HG03460 (cell line): Measurements from ENCODE around the gene SKI.
"Not testable (repeated sequence)": the region's sequence is repeated elsewhere in the genome, so short reads cannot be mapped to it uniquely, and the experiment has no call there.

ENCODE experiments used
- ATAC-seq: cut with Tn5 transposase; IDR thresholded peaks from one replicate; pipeline ENCODE4 v1.9.1; 2021; ENCODE audit not compliant: unreplicated experiment

Gene SKI

DNA sequence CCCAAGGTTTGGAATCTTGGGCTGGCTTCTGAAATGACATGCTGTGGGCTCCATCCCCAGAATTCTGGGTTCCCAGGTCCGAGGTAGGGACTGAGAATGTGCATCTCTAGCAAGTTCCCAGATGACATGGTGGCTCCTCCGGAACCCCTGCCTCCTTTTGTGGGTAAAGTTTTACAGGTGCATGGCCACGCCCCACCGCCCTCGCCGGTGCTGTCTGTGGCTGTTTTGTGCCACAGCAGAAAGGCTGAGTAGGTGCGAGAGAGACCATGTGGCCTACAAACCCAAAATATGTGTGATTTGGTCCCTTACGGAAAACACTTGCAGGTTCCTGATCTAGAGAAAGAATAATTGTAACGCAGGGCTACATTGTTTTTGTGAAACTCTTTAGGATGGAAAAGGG is 30.9 kb downstream of the SKI start:
- ATAC-seq, result no peak

DNA sequence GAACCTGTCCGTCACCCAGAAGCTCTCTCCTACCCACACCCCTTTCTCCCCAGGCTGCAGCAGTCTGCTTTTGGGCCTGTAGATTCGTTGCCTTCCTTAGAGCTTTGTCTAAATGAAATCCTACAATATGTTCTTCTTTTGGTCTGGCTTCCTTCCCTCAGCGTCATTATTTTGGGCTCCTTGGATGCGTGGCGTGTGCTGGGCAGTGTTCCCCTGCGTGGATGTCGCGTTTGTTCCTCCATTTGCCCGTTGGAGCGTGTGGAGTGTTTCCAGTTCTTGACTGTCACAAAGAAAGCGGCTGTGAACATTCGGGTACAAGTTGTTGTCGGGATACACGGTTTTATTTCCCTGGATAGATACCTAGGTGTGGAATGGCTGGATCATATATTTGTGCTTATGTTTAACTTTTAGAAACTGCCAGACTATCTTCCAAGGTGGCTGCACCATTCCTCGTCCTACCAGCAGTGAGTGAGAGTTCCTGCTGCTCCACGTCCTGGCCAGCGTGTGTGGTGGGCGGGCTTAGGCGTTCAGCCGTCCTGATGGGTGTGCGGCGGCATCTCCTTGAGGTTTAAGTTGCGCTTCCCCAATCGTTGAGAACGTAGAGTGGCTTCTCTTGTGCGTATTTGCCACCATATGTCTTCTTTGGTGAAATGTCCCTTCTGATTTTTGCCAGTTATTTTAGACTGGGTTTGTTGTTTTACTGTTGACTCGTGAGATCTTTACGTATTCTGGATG is 31.7 kb downstream of the SKI start:
- ATAC-seq, result no peak

DNA sequence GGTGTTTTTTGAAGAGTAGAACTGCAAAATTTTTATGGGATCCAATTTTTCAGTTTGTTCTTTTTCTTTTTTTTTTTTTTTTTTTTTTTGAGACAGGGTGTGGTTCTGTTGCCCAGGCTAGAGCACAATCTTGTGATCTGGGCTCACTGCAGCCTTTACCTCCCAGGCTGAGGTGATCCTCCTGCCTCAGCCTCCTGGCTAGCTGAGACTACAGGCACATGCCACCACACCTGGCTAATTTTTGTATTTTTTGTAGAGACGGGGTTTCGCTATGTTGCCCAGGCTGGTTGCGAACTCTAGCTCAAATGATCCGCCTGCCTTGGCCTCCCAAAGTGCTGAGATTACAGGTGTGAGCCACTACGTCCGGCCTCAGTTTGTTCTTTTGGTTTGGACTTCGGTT is 32.4 kb downstream of the SKI start:
- not testable (repeated sequence) for ATAC-seq

DNA sequence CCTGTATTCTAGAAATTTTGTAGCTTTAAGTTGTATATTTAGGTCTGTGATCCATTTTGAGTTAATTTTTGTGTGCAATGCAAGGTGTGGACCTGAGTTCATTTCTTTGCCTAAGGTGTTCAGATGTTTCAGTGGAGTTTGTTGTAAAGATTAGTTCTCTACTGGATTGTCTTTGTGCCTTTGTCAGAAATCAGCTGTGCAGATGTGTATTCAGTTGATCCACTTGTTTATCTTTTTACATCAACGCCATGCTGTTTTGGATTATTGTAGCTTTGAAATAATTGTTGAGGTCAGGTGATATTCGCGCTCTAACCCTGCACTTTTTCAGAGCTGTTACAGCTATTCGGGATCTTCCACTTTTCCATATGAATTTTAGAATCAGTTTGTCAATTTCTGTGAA is 32.8 kb downstream of the SKI start:
- ATAC-seq, result no peak

DNA sequence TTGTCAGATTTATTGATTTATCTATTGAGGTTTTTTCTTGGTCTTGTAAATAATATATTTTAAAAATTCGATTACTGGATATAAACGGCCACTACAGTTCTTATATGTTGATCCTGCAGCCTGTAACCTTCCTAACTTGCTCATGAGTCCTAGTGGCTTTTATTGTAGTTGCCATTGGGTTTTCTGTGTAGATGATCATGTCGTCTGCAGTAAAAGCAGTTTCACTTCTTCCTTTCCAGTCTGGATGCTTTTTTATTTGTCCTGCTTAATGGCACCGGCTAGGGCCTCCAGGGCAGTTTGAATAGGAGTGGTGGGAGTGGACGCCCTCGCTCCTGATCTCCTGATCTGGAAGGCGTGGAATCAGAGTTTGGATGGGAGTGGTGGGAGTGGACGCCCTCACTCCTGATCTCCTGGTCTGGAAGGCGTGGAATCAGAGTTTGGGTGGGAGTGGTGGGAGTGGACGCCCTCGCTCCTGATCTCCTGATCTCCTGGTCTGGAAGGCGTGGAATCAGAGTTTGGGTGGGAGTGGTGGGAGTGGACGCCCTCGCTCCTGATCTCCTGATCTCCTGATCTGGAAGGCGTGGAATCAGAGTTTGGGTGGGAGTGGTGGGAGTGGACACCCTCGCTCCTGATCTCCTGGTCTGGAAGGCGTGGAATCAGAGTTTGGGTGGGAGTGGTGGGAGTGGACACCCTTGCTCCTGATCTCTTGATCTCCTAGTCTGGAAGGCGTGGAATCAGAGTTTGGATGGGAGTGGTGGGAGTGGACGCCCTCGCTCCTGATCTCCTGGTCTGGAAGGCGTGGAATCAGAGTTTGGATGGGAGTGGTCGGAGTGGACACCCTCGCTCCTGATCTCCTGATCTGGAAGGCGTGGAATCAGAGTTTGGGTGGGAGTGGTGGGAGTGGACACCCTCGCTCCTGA is 33.6 kb downstream of the SKI start:
- not testable (repeated sequence) for ATAC-seq

DNA sequence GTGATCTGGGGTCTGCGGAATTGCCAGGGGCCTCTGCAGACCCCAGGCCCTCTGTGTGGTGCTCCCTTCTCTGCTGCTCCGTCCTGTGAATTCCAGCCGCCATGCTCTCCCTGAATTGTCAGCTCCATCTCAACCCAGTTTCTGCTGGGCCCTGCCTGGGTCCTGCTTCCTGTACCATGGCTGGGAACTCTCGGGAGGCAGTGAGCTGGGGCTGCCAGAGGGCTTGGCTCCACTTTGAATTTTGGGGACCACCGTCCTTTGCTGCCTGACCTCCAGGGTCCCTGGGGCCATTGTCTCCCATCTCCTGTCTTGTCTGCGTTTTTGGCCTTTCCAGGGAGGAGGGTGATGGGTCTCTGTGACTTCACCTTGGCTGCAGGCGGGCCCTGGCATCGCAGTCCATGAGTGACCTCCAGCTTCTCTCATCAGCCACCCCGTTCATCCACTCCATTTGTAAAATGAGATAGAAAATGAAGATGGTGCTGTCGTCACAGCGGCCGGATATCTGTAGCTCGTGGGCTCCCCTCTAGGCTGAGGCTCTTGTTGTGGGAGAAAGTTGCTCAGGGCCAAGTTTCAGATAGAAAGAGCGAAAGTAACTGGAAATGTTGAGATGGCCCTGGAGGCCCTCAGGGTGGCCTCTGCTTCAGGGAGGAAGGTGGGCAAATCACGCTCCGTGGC is 38.3 kb downstream of the SKI start:
- ATAC-seq, result no peak

DNA sequence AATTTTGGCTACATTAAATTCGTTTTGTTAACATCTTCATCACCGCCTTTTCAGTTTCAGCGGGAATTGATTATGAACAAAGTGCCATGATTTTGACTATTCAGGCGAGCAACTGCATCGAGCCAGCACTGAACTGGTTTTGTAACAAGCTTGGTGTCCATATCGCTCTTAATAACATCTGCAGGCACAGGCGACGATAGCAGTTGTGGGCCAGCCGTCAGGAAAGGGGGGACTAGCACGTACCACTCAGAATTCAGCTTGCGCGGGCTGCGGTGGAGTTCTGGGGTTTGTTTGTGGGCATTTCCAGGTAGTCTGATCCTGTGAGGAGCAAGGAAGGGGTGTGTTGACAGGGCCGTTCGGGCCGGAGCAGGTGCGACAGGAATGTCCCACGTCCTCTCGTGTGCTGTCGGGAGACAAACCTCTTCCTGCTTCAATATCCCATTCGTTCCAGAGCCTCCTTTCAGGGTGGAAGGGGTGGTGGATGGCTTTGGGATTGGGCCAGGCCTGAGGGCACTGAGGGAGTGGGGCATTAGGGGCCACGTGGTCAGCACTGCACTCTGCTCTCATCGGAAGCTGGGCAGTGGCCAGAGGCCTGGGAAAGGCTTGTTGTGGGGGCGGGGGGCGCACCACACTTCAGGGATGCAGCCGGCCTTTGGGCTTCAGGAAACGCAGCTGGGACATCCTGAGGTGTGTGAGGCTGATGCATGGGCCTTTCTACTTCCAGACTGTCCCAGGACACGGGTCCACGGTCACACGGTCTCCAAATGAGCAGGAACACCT is 39.1 kb downstream of the SKI start:
- no peak for ATAC-seq

DNA sequence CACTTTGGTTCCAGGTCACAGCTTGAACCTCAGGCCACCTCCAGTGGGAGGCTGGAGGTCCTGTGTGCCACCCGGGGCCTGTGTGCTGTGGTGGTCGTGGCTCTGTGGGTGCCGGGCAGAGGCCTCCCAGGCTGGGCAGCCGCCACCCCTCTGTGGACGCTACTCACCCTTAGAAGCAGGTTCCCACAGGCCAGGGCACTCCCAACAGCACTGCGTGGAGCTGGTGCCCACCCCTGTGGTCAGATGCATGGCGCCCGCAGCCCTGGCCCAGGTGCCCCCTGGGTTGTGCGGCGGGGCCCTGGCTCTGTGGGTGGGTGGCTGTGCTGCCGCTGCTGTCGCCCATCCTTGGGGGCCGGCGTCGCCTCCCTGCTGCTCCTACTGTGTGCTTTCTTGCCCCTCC is 39.7 kb downstream of the SKI start:
- ATAC-seq, result no peak

DNA sequence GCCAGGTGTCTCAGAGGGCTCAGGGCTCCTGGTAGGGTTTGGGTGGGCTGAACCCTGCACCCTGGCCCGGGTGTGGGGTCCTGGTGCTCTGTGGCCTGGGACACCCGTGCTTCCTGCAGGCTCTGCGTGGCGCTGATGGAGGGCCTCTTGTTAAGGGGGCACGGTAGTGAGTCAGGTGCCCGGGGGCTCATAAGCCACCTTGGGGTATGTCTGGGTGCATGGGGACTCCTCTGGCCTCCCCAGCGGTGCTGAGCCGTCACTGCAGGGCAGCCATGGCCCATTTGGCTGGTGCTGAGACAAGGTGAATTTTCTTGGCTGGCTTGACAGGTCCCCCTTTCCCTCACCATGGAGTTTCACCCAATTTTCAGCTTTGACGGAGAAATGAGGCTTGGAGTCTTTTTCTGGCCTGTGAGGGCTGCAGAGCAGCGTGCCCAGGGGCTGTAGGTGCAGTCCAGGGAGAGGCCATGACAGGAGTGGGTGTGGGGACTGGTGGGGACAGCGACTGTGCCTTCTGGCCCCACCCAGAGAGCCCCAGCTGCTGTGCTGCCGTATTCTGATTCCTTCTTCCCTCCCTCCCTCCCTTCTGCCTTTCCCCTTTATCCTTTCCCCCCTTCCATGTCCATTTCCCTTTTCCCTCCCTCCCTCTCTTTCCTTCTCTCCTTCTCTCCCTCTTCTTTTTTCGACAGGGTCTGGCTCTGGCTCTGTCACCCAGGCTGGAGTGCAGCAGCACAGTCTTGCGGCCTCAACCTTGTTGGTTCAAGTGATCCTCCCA is 40.4 kb downstream of the SKI start:
- no peak for ATAC-seq

DNA sequence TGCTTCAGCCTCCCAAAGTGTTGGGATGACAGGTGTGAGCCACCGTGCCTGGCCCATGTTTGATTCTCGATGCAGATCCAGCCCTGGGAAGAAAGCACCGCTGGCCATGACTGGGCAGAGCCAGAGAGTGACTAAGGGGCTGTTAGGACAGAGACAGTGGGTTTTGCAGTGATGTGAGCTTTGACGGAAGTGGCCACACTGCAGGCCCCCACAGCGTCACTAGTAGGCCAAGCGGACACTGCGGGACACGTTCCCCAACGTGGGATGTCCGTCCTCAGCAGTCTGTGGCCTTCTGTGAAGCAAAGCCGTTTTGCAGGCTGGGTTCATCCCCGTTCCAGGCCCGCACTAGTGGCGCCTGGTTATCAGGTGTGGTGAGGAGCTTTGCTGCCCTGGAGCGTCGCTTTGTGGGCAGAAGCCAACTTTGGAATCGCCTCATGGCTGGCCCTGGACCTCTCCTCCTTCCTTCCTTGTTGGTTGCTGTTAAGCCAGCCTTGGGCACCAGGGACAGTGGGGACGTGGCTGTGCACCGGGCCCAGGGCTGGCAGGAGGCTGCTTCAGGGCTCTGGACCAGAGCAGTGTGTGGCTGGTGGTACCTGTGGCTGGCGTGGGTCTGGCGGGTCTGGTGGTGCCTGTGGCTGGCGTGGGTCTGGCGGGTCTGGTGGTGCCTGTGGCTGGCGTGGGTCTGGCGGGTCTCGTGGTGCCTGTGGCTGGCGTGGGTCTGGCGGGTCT is 41.2 kb downstream of the SKI start:
- ATAC-seq, result no peak

DNA sequence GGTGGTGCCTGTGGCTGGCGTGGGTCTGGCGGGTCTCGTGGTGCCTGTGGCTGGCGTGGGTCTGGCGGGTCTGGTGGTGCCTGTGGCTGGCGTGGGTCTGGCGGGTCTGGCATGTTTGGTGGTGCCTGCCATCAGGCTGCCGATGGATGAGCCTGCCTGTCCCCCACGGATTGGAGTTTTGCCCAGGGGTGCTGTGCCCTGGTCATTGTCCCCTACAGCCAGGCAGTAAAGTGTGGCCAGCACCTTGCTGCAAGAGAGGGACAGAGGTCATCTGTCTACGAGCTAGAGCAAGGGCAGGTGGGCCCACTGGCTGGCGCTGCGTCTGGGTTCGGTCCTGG is 41.8 kb downstream of the SKI start:
- no peak for ATAC-seq

DNA sequence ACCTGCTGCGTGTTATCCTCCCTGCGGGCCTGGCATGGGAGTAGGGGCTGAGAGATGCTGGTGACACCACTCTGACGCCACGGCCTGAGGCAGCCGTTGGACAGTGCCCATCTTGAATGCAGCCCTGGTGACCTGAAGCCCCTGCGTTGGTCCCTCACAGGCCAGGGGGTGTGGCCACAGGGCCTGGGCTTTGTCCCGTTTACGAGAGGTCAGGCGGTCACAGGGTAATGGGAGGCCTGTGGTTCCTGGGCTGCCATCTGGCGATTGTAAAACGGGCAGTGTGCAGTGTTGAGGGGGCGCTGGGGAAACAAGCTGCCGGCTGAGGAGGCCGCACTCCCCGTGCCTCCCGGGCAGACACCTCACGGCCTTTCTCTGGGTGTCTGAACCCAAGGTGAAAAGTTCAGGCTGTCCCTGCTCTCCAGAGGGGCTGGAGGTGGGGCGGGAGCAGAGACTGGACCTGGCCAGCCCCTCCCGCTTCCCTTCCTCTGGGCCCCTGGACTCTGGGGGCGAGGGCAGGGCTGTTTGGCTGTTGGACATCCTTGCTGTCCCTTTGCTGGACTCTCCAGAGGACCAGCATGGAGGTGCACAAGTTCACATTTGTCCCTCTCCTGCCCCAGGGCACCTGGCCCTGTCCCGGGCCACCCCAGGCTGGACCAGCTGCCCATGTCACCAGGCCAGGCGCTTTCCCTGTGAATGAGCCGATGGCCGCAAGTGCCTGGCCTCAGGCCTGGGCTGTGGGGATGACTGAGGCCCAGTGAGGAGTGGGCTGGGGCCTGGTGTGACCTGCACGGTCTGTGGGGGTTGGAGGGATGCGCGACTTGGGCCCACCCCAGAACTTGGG is 42.4 kb downstream of the SKI start:
- no peak for ATAC-seq

DNA sequence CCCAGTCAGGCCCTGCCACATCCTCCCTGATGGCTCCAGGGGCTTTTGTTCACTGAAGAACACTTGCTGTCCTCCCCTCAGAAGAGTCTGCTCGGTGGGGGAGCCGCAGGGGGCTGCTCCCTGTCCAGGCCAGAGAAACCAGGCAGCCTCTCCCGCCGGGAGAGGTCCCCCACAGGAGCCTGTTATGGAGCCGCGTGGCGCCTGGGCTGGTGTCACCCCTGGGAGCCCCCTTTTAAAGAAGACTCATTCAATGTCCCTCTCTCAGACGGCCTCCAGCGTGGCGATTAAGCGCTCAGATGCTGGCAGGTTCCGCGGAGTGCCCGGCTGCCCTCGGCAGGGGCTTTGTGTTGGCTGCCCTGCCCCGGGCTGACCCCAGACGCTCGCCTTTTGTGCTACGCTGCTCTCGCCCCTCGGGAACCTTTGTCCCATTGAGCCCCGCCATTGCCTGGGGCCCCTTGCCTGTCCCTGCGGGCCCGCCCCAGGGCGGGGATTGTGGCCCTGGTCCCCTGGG is 43.1 kb downstream of the SKI start:
- ATAC-seq, result no peak

DNA sequence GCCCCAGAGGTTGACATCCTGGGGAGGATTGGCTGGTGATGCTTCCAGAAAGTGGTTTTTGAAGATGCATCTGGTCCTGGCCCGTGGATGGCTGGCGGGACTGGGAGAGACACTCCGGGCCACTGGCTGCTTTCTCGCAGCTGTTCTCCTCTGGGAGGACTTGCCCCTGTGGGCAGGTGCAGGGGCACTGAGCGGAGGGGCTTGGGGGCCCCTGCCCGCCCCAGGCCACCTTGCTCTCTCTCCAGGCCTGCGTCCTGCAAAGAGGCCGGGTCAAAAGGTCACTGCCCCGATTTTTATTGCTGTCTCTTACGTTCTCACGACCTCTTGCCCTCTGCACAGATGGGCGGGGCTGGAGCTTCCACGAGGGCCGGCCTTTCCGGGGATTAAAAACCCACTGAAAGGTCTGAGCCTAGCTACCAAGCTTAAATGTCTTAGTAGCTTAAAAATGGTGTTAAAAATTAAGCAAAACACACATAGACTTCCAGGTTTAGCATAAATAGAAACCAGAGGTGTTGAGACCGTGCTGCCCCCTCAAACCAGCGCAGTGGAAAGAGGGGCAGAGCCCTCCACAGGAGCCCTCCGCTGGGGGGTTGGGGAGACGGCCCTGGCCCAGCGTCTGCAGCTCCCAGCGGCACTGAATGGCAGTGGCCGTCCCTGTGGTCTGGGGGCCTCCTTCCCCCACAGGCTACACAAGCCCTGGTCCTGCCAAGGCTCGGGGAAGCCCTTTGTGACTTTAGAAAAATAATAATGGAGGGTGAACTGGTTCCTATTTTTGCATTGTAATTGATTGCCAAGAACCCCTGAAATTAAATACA is 43.9 kb downstream of the SKI start:
- no peak for ATAC-seq

DNA sequence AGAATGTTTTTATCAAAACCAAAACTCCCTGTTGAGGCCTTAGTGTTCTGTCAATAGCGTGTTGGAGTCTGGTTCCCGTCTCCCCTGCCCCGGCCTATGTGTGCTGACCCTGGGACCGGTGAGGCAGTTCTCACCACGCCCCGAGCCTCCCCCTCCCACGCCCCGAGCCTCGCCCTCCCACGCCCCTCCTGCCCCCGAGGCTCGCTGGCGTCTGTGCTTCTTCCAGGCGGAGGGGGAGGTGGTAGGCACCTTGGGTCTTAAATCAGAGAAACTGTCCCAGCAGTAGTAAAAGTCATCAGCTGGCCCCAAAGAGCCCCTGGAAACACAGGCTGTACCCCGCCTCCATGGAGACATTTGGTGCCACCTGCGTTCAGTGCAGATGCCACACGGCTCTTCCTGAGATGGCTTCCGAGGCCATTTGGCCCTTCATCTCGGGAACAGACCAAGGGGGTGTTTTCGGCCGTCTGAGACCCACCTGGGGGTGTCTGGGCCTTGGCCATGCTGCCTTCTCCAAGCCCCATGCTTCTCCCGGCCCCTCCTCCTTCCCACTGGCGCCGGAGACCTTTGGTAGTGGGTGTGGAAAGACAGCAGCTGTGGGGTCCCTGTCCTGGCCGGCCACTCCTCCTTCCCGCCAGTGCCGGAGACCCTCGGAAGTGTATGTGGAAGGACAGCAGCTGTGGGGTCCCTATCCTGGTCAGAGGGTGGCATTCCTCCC is 44.7 kb downstream of the SKI start:
- no peak for ATAC-seq

DNA sequence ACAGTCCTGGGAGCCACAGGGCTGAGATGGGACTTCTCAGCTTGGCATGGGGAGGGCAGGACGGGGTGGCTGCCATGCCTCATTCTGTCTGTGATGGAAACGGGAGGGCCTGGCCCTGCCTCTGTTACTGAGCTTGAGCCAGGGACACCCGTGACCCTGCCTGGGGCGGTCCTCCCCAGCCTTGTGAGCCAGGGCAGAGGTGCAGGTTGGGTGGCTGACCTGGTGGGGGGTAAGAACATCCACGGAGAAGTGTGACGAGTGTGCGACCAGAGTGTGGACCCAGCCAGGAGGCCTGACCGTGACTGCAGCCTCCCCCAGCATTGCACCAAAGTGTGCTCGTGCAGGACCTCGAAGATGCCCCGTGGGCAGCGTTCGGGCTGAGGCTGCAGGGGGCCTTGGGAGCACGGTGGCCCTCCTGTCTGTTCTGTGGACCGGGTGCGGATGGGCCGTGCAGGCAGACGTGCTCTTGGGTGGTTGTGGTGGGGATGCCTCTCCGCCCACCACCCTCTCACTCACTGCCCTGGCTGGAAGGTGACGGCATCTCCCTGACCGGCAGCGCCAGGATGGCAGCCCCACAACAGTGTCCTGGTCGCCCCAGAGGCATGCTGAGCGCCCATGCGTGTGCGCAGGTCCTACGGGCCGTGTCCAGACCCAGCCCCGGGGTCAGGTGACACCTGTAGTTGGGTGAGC is 45.4 kb downstream of the SKI start:
- ATAC-seq, result no peak
